DND-41 (cell line): ENCODE results near the gene ZDHHC14.
A peak's percentile ranks its signal among the peaks of the same experiment; 100 is the strongest.

Source experiments
- ATAC-seq: fragments of 200-7000 bp; cut with Tn5 transposase; 3 replicates; pipeline ENCODE4 v1.9.1; 2021; ENCODE audit warnings: low read depth; ENCODE audit not compliant: insufficient read depth
- DNase-seq: peaks from one replicate; pipeline ENCODE4 v3.0.0-alpha.2; 2020
- H2AFZ ChIP-seq: 2 replicates; pipeline ENCODE4 v1.6.0; 2012; ENCODE audit warnings: low read depth, low read length
- H3K27ac ChIP-seq: 2 replicates; pipeline ENCODE4 v1.5.1; 2012; ENCODE audit warnings: low read length, inconsistent platforms
- H3K27me3 ChIP-seq: fragments of 200-600 bp; sonication (generic); 2 replicates; pipeline ENCODE4 v1.6.0; 2012; ENCODE audit warnings: low read length, mild to moderate bottlenecking, inconsistent platforms; ENCODE audit not compliant: insufficient read depth, poor library complexity
- H3K36me3 ChIP-seq: 2 replicates; pipeline ENCODE4 v1.5.1; 2012; ENCODE audit warnings: low read length, inconsistent platforms; ENCODE audit not compliant: insufficient read depth
- H3K4me1 ChIP-seq: 2 replicates; pipeline ENCODE4 v1.5.1; 2012; ENCODE audit warnings: mild to moderate bottlenecking, low read length; ENCODE audit not compliant: insufficient read depth
- H3K4me2 ChIP-seq: 2 replicates; pipeline ENCODE4 v1.6.0; 2012; ENCODE audit warnings: mild to moderate bottlenecking, moderate library complexity, low read length, inconsistent platforms; ENCODE audit not compliant: insufficient read depth
- H3K4me3 ChIP-seq, 2 experiments: fragments of 200-600 bp in 1 of 2; shearing (Covaris generic) in 1 of 2; 2 replicates each; pipeline ENCODE4 v1.5.1; 2012 to 2016; ENCODE audit warnings: inconsistent platforms in 2 of 2, low read length in 2 of 2, mild to moderate bottlenecking in 2 of 2, low read depth in 1 of 2, moderate library complexity in 1 of 2
- H3K79me2 ChIP-seq: 2 replicates; pipeline ENCODE4 v1.6.0; 2012; ENCODE audit warnings: low read length, inconsistent platforms; ENCODE audit not compliant: insufficient read depth
- H3K9ac ChIP-seq: 2 replicates; pipeline ENCODE4 v1.6.0; 2012; ENCODE audit warnings: low read depth, mild to moderate bottlenecking, inconsistent platforms, low read length, moderate library complexity
- H3K9me3 ChIP-seq: 2 replicates; pipeline ENCODE4 v1.5.1; 2012; ENCODE audit warnings: low read length, moderate library complexity, mild to moderate bottlenecking, inconsistent platforms; ENCODE audit not compliant: insufficient read depth, severe bottlenecking
- H4K20me1 ChIP-seq: 2 replicates; pipeline ENCODE4 v1.6.0; 2012; ENCODE audit warnings: low read length; ENCODE audit not compliant: insufficient read depth
- CTCF ChIP-seq: IDR thresholded peaks from 2 replicates; pipeline ENCODE4 v1.5.1; 2012; ENCODE audit warnings: borderline replicate concordance, low read length, moderate library complexity, mild to moderate bottlenecking; ENCODE audit not compliant: poor library complexity, severe bottlenecking; ENCODE audit errors: extremely low read depth
- EZH2 ChIP-seq: IDR thresholded peaks from 3 replicates; pipeline ENCODE4 v1.6.1; 2012; ENCODE audit warnings: borderline replicate concordance, low read depth, mild to moderate bottlenecking, moderate library complexity, low read length, inconsistent platforms; ENCODE audit not compliant: severe bottlenecking

Gene ZDHHC14

GRCh38 chr6:157645201-157645795 is 264.3 kb downstream of the ZDHHC14 start:
- Histone ChIP-seq H3K9ac (no peak overlapping the region), H3K4me3 (no peak overlapping the region), H3K79me2 (no peaks in the 10 kb centered on the region), H3K27me3 (peaks cover 6% of the 10 kb centered on the region), H3K36me3 (no peaks in the 10 kb centered on the region), H4K20me1 (no peaks in the 10 kb centered on the region; the same call in 1 of the 2 replicates), H3K27ac (no peak overlapping the region), H3K9me3 (no peaks in the 10 kb centered on the region), H2AFZ (no peak overlapping the region), H3K4me2 (no peak overlapping the region), H3K4me1 (no peaks in the 10 kb centered on the region)
- TF ChIP-seq CTCF, result no peak
- DNase-seq, result no peak
- ATAC-seq, result no peak

DNA sequence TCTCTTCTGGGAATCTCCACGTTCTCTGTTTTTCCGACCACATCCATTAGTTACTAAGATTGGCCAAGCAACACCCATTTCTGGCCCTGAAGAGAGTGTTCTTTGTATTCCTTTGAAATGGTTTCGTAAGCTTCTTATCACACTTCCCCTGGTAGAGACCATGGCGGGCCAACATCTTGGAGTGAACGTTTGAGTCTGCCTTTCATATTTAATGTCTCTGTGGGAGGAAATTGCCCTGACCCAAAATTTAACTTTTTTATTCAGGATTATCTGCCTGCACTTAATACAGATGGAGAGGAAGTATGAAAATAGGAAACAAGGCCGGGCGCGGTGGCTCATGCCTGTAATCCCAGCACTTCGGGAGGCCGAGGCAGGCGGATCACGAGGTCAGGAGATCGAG is 265.0 kb downstream of the ZDHHC14 start:
- no peak overlapping the region for H3K4me3 ChIP-seq
- no peaks in the 10 kb centered on the region for H3K4me1 ChIP-seq
- H3K27ac ChIP-seq, result no peak overlapping the region
- H2AFZ ChIP-seq, result no peak overlapping the region
- DNase-seq, result no peak
- H3K36me3 ChIP-seq, result no peaks in the 10 kb centered on the region
- H3K4me2 ChIP-seq, result no peak overlapping the region
- no peaks in the 10 kb centered on the region for H3K27me3 ChIP-seq
- no peak for TF ChIP-seq CTCF
- no peak for TF ChIP-seq EZH2
- no peaks in the 10 kb centered on the region; the same call in 1 of the 2 replicates for H4K20me1 ChIP-seq
- no peak for ATAC-seq
- no peaks in the 10 kb centered on the region for H3K9me3 ChIP-seq
- H3K9ac ChIP-seq, result no peak overlapping the region
- no peaks in the 10 kb centered on the region for H3K79me2 ChIP-seq

DNA sequence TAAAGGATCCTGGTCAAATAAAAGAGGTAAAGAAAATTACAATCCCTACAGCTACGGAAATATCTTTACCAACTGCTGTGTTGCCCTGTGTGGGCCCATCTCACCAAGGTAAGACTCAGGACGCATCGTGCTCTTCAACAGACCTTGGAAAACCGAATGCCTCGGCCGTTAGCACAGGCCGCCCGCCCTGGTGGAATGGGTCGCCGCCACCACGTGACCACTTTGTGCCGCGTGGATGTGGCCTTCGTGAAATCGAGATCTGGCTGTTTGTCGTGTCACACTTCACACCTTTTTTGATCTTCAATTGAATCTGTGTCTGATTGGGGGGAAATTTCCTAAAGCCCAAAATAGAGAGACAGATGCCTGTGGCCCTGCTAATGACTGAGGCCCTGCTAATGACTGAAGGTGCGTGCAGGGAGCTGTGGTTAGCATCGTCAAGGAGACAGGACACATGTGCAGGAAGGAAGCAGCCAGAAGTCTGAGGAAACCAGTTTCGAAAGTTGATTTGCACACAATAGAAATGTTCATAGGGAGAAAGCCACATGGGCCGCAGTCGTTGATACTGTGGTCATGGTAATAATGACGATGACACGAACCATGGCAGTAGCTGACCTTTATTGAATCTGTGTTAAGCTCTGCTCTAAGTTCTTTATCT is 266.4 kb downstream of the ZDHHC14 start:
- H3K4me3 ChIP-seq, result no peak overlapping the region
- no peaks in the 10 kb centered on the region for H3K36me3 ChIP-seq
- no peak overlapping the region for H2AFZ ChIP-seq
- peaks cover 6% of the 10 kb centered on the region for H3K27me3 ChIP-seq
- no peak overlapping the region for H3K27ac ChIP-seq
- H3K9ac ChIP-seq, result no peak overlapping the region
- peak; percentile 70; the same call in 2 of the 3 replicates for ATAC-seq
- DNase-seq, result no peak
- no peaks in the 10 kb centered on the region for H3K9me3 ChIP-seq
- H4K20me1 ChIP-seq, result no peaks in the 10 kb centered on the region; the same call in 1 of the 2 replicates
- H3K4me2 ChIP-seq, result no peak overlapping the region
- no peaks in the 10 kb centered on the region for H3K4me1 ChIP-seq
- TF ChIP-seq EZH2, result no peak
- no peak for TF ChIP-seq CTCF
- no peaks in the 10 kb centered on the region for H3K79me2 ChIP-seq
